ENCODE results near the gene DYNC1I1.

Gene DYNC1I1

DNA sequence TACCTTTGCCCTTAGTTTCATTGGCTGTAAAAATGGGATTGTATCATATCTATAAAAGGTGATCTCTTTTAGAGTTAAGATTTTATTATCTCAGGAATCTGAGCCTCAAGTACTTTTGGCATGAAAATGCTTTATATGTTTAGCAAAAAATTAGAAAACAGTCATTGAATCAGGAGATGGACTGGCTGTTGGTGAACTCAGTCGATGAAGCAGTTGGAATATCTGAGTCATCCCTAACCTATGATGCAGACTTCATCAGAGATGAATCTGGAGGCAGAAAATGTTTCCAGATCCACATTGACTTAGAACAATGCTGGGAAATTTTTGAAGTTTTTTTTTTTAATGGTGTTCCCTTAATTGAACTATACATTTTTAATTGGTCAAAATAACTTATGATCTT lies 321.1 kb downstream of the DYNC1I1 start:
- Histone ChIP-seq H3K4me3 (ENCODE audit: low read length in 2 of 2) (no peak overlapping the region), H3K18ac (ENCODE audit: low read length) (no peak overlapping the region), H3K36me3 (replicated peaks in 1 of 2; ENCODE audit: control insufficient read depth in 2 of 2, insufficient read depth in 2 of 2, low read length in 2 of 2) (no peaks in the 10 kb centered on the region), H2BK15ac (ENCODE audit: low read length) (no peak overlapping the region), H4K91ac (ENCODE audit: low read depth, low read length, poor library complexity) (no peak overlapping the region), H2AK5ac (ENCODE audit: low read depth, low read length) (no peak overlapping the region), H3K4me1 (ENCODE audit: control insufficient read depth in 2 of 2, insufficient read depth in 1 of 2, low read depth in 1 of 2, low read length in 2 of 2) (no peaks in the 10 kb centered on the region), H3K4ac (ENCODE audit: low read length) (no peak overlapping the region), H3K4me2 (ENCODE audit: insufficient read depth, low read length, poor library complexity, severe bottlenecking) (no peak overlapping the region), H4K8ac (ENCODE audit: low read depth, low read length) (no peak overlapping the region), H3K23ac (ENCODE audit: low read depth, low read length, poor library complexity) (no peak overlapping the region), H3K79me1 (ENCODE audit: low read depth, low read length) (no peaks in the 10 kb centered on the region), H3K27me3 (ENCODE audit: control insufficient read depth in 3 of 3, insufficient read depth in 3 of 3, low read depth in 1 of 3, low read length in 3 of 3) (peaks cover 0 to 64% (median 0%) of the 10 kb centered on the region in 3 experiments), H3K9me3 (replicated peaks in 1 of 2; ENCODE audit: control insufficient read depth in 2 of 2, insufficient read depth in 1 of 2, low read depth in 1 of 2, low read length in 2 of 2) (no peaks in the 10 kb centered on the region), H3K27ac (replicated peaks; ENCODE audit: low read length) (no peak overlapping the region), H3K14ac (ENCODE audit: low read length) (no peak overlapping the region), H2BK12ac (ENCODE audit: low read length) (no peak overlapping the region), H2BK120ac (ENCODE audit: low read depth, low read length) (no peak overlapping the region), H2AFZ (ENCODE audit: low read length) (no peak overlapping the region), H3K9ac (ENCODE audit: low read depth, low read length, poor library complexity) (no peak overlapping the region), H2BK5ac (ENCODE audit: low read length) (no peak overlapping the region)
- WGBS, 2 donors (ENCODE audit: extremely low coverage in 2 of 2, insufficient read length in 2 of 2, insufficient replicate concordance in 1 of 2): no CpG with 5 or more reads among the region's 1 CpG
- DNase-seq (ENCODE audit: low spot score): no peak

GRCh38 chr7:96097835-96098234 lies 325.5 kb downstream of the DYNC1I1 start:
- no peak overlapping the region for H2BK12ac ChIP-seq (ENCODE audit: low read length)
- H3K36me3 ChIP-seq (replicated peaks in 1 of 2; ENCODE audit: control insufficient read depth in 2 of 2, insufficient read depth in 2 of 2, low read length in 2 of 2): no peaks in the 10 kb centered on the region
- H3K4me3 ChIP-seq (ENCODE audit: low read length in 2 of 2): no peak overlapping the region
- H3K9me3 ChIP-seq (replicated peaks in 1 of 2; ENCODE audit: control insufficient read depth in 2 of 2, insufficient read depth in 1 of 2, low read depth in 1 of 2, low read length in 2 of 2): no peaks in the 10 kb centered on the region
- H2BK120ac ChIP-seq (ENCODE audit: low read depth, low read length): no peak overlapping the region
- no peak overlapping the region for H3K18ac ChIP-seq (ENCODE audit: low read length)
- no peak overlapping the region for H3K4ac ChIP-seq (ENCODE audit: low read length)
- H3K27ac ChIP-seq (replicated peaks; ENCODE audit: low read length): no peak overlapping the region
- no peak overlapping the region for H4K91ac ChIP-seq (ENCODE audit: low read depth, low read length, poor library complexity)
- no CpG with 5 or more reads among the region's 2 CpGs for WGBS, 2 donors (ENCODE audit: extremely low coverage in 2 of 2, insufficient read length in 2 of 2, insufficient replicate concordance in 1 of 2)
- no peak overlapping the region for H2BK5ac ChIP-seq (ENCODE audit: low read length)
- H2AK5ac ChIP-seq (ENCODE audit: low read depth, low read length): no peak overlapping the region
- no peaks in the 10 kb centered on the region for H3K79me1 ChIP-seq (ENCODE audit: low read depth, low read length)
- peaks cover 0 to 32% (median 0%) of the 10 kb centered on the region in 3 experiments for H3K27me3 ChIP-seq (ENCODE audit: control insufficient read depth in 3 of 3, insufficient read depth in 3 of 3, low read depth in 1 of 3, low read length in 3 of 3)
- no peak overlapping the region for H4K8ac ChIP-seq (ENCODE audit: low read depth, low read length)
- H3K23ac ChIP-seq (ENCODE audit: low read depth, low read length, poor library complexity): no peak overlapping the region
- no peak overlapping the region for H3K14ac ChIP-seq (ENCODE audit: low read length)
- H3K4me1 ChIP-seq (ENCODE audit: control insufficient read depth in 2 of 2, insufficient read depth in 1 of 2, low read depth in 1 of 2, low read length in 2 of 2): no peaks in the 10 kb centered on the region
- no peak for DNase-seq (ENCODE audit: low spot score)
- no peak overlapping the region for H3K4me2 ChIP-seq (ENCODE audit: insufficient read depth, low read length, poor library complexity, severe bottlenecking)
- no peak overlapping the region for H2AFZ ChIP-seq (ENCODE audit: low read length)
- H3K9ac ChIP-seq (ENCODE audit: low read depth, low read length, poor library complexity): no peak overlapping the region
- H2BK15ac ChIP-seq (ENCODE audit: low read length): no peak overlapping the region

GRCh38 chr7:96100737-96101136 lies 328.4 kb downstream of the DYNC1I1 start:
- WGBS, 2 donors (ENCODE audit: extremely low coverage in 2 of 2, insufficient read length in 2 of 2, insufficient replicate concordance in 1 of 2): no CpG with 5 or more reads among the region's 1 CpG
- H3K9ac ChIP-seq (ENCODE audit: low read depth, low read length, poor library complexity): no peak overlapping the region
- no peak overlapping the region for H2BK5ac ChIP-seq (ENCODE audit: low read length)
- H3K14ac ChIP-seq (ENCODE audit: low read length): no peak overlapping the region
- no peak overlapping the region for H2AFZ ChIP-seq (ENCODE audit: low read length)
- no peak overlapping the region for H2BK120ac ChIP-seq (ENCODE audit: low read depth, low read length)
- H3K79me1 ChIP-seq (ENCODE audit: low read depth, low read length): no peaks in the 10 kb centered on the region
- H3K9me3 ChIP-seq (replicated peaks in 1 of 2; ENCODE audit: control insufficient read depth in 2 of 2, insufficient read depth in 1 of 2, low read depth in 1 of 2, low read length in 2 of 2): no peaks in the 10 kb centered on the region
- no peak overlapping the region for H3K23ac ChIP-seq (ENCODE audit: low read depth, low read length, poor library complexity)
- H4K8ac ChIP-seq (ENCODE audit: low read depth, low read length): no peak overlapping the region
- no peak overlapping the region for H3K4me2 ChIP-seq (ENCODE audit: insufficient read depth, low read length, poor library complexity, severe bottlenecking)
- H2AK5ac ChIP-seq (ENCODE audit: low read depth, low read length): no peak overlapping the region
- H3K4me1 ChIP-seq (ENCODE audit: control insufficient read depth in 2 of 2, insufficient read depth in 1 of 2, low read depth in 1 of 2, low read length in 2 of 2): no peaks in the 10 kb centered on the region
- H2BK12ac ChIP-seq (ENCODE audit: low read length): no peak overlapping the region
- DNase-seq (ENCODE audit: low spot score): no peak
- no peak overlapping the region for H3K18ac ChIP-seq (ENCODE audit: low read length)
- H3K27me3 ChIP-seq (ENCODE audit: control insufficient read depth in 3 of 3, insufficient read depth in 3 of 3, low read depth in 1 of 3, low read length in 3 of 3): peaks cover 0 to 12% (median 0%) of the 10 kb centered on the region in 3 experiments
- H3K27ac ChIP-seq (replicated peaks; ENCODE audit: low read length): no peak overlapping the region
- no peaks in the 10 kb centered on the region for H3K36me3 ChIP-seq (replicated peaks in 1 of 2; ENCODE audit: control insufficient read depth in 2 of 2, insufficient read depth in 2 of 2, low read length in 2 of 2)
- no peak overlapping the region for H2BK15ac ChIP-seq (ENCODE audit: low read length)
- H3K4me3 ChIP-seq (ENCODE audit: low read length in 2 of 2): no peak overlapping the region
- H4K91ac ChIP-seq (ENCODE audit: low read depth, low read length, poor library complexity): no peak overlapping the region
- H3K4ac ChIP-seq (ENCODE audit: low read length): no peak overlapping the region

DNA sequence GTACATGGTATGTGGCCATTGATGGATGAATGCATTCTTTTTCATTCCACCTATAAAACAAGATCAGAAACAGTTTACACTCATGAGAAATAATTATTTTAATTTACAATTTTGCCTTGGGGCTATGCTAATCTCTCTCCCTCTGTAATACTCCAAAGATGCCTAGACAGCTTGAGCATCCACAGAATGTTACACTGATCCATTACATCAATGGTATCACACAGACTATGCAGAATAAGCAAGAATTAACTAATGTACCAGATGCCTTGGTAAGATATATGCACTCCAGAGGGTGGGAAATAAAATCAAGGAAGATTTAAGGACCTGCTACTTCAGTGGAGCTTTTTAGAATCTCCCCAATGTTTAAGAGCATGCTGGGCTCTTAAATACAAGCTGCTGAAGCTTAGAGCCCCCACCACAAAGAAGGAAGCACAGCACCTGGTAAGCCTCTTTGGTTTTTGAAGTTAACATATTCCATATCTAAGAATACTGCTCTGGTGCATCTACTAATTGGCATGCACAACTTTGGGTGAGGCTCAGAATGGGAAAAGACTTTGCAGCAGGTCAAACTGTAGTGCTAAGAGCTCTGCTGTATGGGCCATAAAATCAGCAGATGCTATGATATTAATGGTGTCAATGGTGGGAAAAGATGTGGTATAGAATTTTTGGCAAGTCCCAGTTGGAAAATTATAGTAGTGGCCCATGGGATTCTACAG lies 329.9 kb downstream of the DYNC1I1 start:
- no peak overlapping the region for H2BK12ac ChIP-seq (ENCODE audit: low read length)
- H2AK5ac ChIP-seq (ENCODE audit: low read depth, low read length): no peak overlapping the region
- H3K27ac ChIP-seq (replicated peaks; ENCODE audit: low read length): no peak overlapping the region
- H3K79me1 ChIP-seq (ENCODE audit: low read depth, low read length): no peaks in the 10 kb centered on the region
- no peak overlapping the region for H3K4me2 ChIP-seq (ENCODE audit: insufficient read depth, low read length, poor library complexity, severe bottlenecking)
- H3K4ac ChIP-seq (ENCODE audit: low read length): no peak overlapping the region
- H3K4me3 ChIP-seq (ENCODE audit: low read length in 2 of 2): no peak overlapping the region
- H2BK5ac ChIP-seq (ENCODE audit: low read length): no peak overlapping the region
- H4K91ac ChIP-seq (ENCODE audit: low read depth, low read length, poor library complexity): no peak overlapping the region
- no peak overlapping the region for H3K14ac ChIP-seq (ENCODE audit: low read length)
- H2AFZ ChIP-seq (ENCODE audit: low read length): no peak overlapping the region
- no peak overlapping the region for H3K18ac ChIP-seq (ENCODE audit: low read length)
- H3K27me3 ChIP-seq (ENCODE audit: control insufficient read depth in 3 of 3, insufficient read depth in 3 of 3, low read depth in 1 of 3, low read length in 3 of 3): no peaks in the 10 kb centered on the region
- H4K8ac ChIP-seq (ENCODE audit: low read depth, low read length): no peak overlapping the region
- no peak overlapping the region for H3K23ac ChIP-seq (ENCODE audit: low read depth, low read length, poor library complexity)
- no peak overlapping the region for H2BK15ac ChIP-seq (ENCODE audit: low read length)
- no peaks in the 10 kb centered on the region for H3K9me3 ChIP-seq (replicated peaks in 1 of 2; ENCODE audit: control insufficient read depth in 2 of 2, insufficient read depth in 1 of 2, low read depth in 1 of 2, low read length in 2 of 2)
- no peak overlapping the region for H3K9ac ChIP-seq (ENCODE audit: low read depth, low read length, poor library complexity)
- H2BK120ac ChIP-seq (ENCODE audit: low read depth, low read length): no peak overlapping the region
- no peak for DNase-seq (ENCODE audit: low spot score)
- no peaks in the 10 kb centered on the region for H3K4me1 ChIP-seq (ENCODE audit: control insufficient read depth in 2 of 2, insufficient read depth in 1 of 2, low read depth in 1 of 2, low read length in 2 of 2)
- H3K36me3 ChIP-seq (replicated peaks in 1 of 2; ENCODE audit: control insufficient read depth in 2 of 2, insufficient read depth in 2 of 2, low read length in 2 of 2): no peaks in the 10 kb centered on the region
